Measurements from ENCODE around the gene SLC66A2. TPM values are rescaled to one million over a fixed set of nuclear protein-coding genes. Genes with fewer than 3 reads are reported as not detected.

SLC66A2 gene
- total and polyA plus RNA-seq, 3 donors from 2014 or later: 72.5 to 143 (median 87.0) TPM

GRCh38 chr18:79944126-79944731, 7.2 kb downstream of the SLC66A2 start:
- intact Hi-C loops (cut with DNase I; ENCODE audit: low total_unique reads): no loop called here
- Histone ChIP-seq H3K9me3 (no peaks in the 10 kb centered on the region), H3K4me3 (no peak overlapping the region), H3K4me1 (peaks cover 47% of the 10 kb centered on the region), H3K27ac (peak overlapping the region in 1 of 2 donors; percentile 72), H3K27me3 (no peaks in the 10 kb centered on the region), H3K36me3 (ENCODE audit: low read depth, missing control alignments) (no peaks in the 10 kb centered on the region)
- TF ChIP-seq POLR2A (IDR thresholded peaks at IDR 0.05) (no peak), CTCF (IDR thresholded peaks at IDR 0.05) (no peak)
- DNase-seq: peak; percentile 49
- 50 to 54% methylated on average over 2 to 11 of the region's 11 CpGs for WGBS, 2 donors

GRCh38 chr18:79943608-79944125, 7.8 kb downstream of the SLC66A2 start:
- DNase-seq: no peak
- Histone ChIP-seq H3K27ac (peak overlapping the region in 1 of 2 donors; percentile 72), H3K36me3 (ENCODE audit: low read depth, missing control alignments) (no peaks in the 10 kb centered on the region), H3K9me3 (no peaks in the 10 kb centered on the region), H3K27me3 (no peaks in the 10 kb centered on the region), H3K4me3 (no peak overlapping the region), H3K4me1 (peaks cover 47% of the 10 kb centered on the region)
- TF ChIP-seq POLR2A (IDR thresholded peaks at IDR 0.05): no peak
- no peak for TF ChIP-seq CTCF (IDR thresholded peaks at IDR 0.05)
- intact Hi-C loops (cut with DNase I; ENCODE audit: low total_unique reads): no loop called here
- 94 to 100% methylated on average over 2 to 20 of the region's 20 CpGs for WGBS, 2 donors

GRCh38 chr18:79942786-79943607, 8.5 kb downstream of the SLC66A2 start:
- H3K27ac ChIP-seq: peak overlapping the region; percentile 63 to 72
- 77 to 78% methylated on average over 31 of the region's 31 CpGs for WGBS, 2 donors
- intact Hi-C loops (cut with DNase I; ENCODE audit: low total_unique reads): no loop called here
- H3K27me3 ChIP-seq: no peaks in the 10 kb centered on the region
- no peaks in the 10 kb centered on the region for H3K9me3 ChIP-seq
- no peaks in the 10 kb centered on the region for H3K36me3 ChIP-seq (ENCODE audit: low read depth, missing control alignments)
- H3K4me1 ChIP-seq: peaks cover 43% of the 10 kb centered on the region
- peak; percentile 70 for DNase-seq
- no peak overlapping the region for H3K4me3 ChIP-seq
- TF ChIP-seq CTCF (IDR thresholded peaks at IDR 0.05) (no peak), POLR2A (IDR thresholded peaks at IDR 0.05) (no peak)

- no peaks in the 10 kb centered on the region for H3K36me3 ChIP-seq (ENCODE audit: low read depth, missing control alignments)
- intact Hi-C loops (cut with DNase I; ENCODE audit: low total_unique reads): no loop called here
Observed at GRCh38 chr18:79942211-79942610, 9.2 kb downstream of the SLC66A2 start.

More at GRCh38 chr18:79942211-79942610, 9.2 kb downstream of the SLC66A2 start:
- no peaks in the 10 kb centered on the region for H3K9me3 ChIP-seq
- peak; percentile 13 for DNase-seq
- H3K27ac ChIP-seq: peak overlapping the region; percentile 63 to 72
- TF ChIP-seq POLR2A (IDR thresholded peaks at IDR 0.05) (no peak), CTCF (IDR thresholded peaks at IDR 0.05) (no peak)
- H3K4me1 ChIP-seq: peaks cover 42% of the 10 kb centered on the region
- no peaks in the 10 kb centered on the region for H3K27me3 ChIP-seq
- H3K4me3 ChIP-seq: no peak overlapping the region
- 66 to 71% methylated on average over 7 of the region's 7 CpGs for WGBS, 2 donors

All from testis (tissue), 3 donors.